ENCODE data around the gene LY9.
A peak's percentile ranks its signal among the peaks of the same experiment; 100 is the strongest.

Gene LY9

GRCh38 chr1:160830321-160831153 lies 34.6 kb downstream of the LY9 start:
- H3K4me3 Mint-ChIP-seq = no peak overlapping the region
- ATAC-seq = peak; percentile 82
- peak overlapping the region; percentile 53 for H3K27ac Mint-ChIP-seq
- peaks cover 30% of the 10 kb centered on the region for H3K4me1 Mint-ChIP-seq
- H3K27me3 Mint-ChIP-seq = no peaks in the 10 kb centered on the region
- peaks cover 27% of the 10 kb centered on the region for H3K36me3 Mint-ChIP-seq
- H3K9me3 Mint-ChIP-seq = no peaks in the 10 kb centered on the region

- Mint-ChIP-seq H3K36me3 (no peaks in the 10 kb centered on the region), H3K4me1 (peaks cover 46% of the 10 kb centered on the region), H3K9me3 (no peaks in the 10 kb centered on the region), H3K27me3 (no peaks in the 10 kb centered on the region), H3K27ac (peak overlapping the region; percentile 59), H3K4me3 (no peak overlapping the region)
- ATAC-seq = no peak
Observed at GRCh38 chr1:160834945-160835565, 39.1 kb downstream of the LY9 start.

- Mint-ChIP-seq H3K27ac (peak overlapping the region; percentile 97), H3K4me3 (no peak overlapping the region), H3K36me3 (no peaks in the 10 kb centered on the region), H3K9me3 (no peaks in the 10 kb centered on the region), H3K27me3 (no peaks in the 10 kb centered on the region), H3K4me1 (peaks cover 39% of the 10 kb centered on the region)
- no peak for ATAC-seq
Observed at GRCh38 chr1:160835751-160836150, 39.8 kb downstream of the LY9 start.

- no peak for ATAC-seq
- Mint-ChIP-seq H3K4me3 (peak overlapping the region; percentile 31), H3K9me3 (no peaks in the 10 kb centered on the region), H3K27me3 (no peaks in the 10 kb centered on the region), H3K36me3 (no peaks in the 10 kb centered on the region), H3K4me1 (peaks cover 38% of the 10 kb centered on the region), H3K27ac (peak overlapping the region; percentile 97)
Observed at GRCh38 chr1:160836561-160836960, 40.6 kb downstream of the LY9 start.

GRCh38 chr1:160836981-160837557 lies 41.1 kb downstream of the LY9 start:
- Mint-ChIP-seq H3K27ac (peak overlapping the region; percentile 97), H3K4me3 (no peak overlapping the region), H3K27me3 (no peaks in the 10 kb centered on the region), H3K36me3 (no peaks in the 10 kb centered on the region), H3K9me3 (no peaks in the 10 kb centered on the region), H3K4me1 (peaks cover 38% of the 10 kb centered on the region)
- ATAC-seq = no peak

GRCh38 chr1:160837558-160838205 lies 41.7 kb downstream of the LY9 start:
- Mint-ChIP-seq H3K4me3 (peak overlapping the region; percentile 58), H3K9me3 (no peaks in the 10 kb centered on the region), H3K27ac (peak overlapping the region; percentile 97), H3K36me3 (no peaks in the 10 kb centered on the region), H3K4me1 (peaks cover 38% of the 10 kb centered on the region), H3K27me3 (no peaks in the 10 kb centered on the region)
- peak; percentile 98 for ATAC-seq

- Mint-ChIP-seq H3K36me3 (no peaks in the 10 kb centered on the region), H3K4me3 (no peak overlapping the region), H3K27ac (peak overlapping the region; percentile 97), H3K27me3 (no peaks in the 10 kb centered on the region), H3K9me3 (no peaks in the 10 kb centered on the region), H3K4me1 (peaks cover 38% of the 10 kb centered on the region)
- no peak for ATAC-seq
Observed at GRCh38 chr1:160838888-160839287, 42.9 kb downstream of the LY9 start.

GRCh38 chr1:160839746-160840145 lies 43.8 kb downstream of the LY9 start:
- H3K4me3 Mint-ChIP-seq = no peak overlapping the region
- H3K27me3 Mint-ChIP-seq = no peaks in the 10 kb centered on the region
- ATAC-seq = no peak
- no peaks in the 10 kb centered on the region for H3K9me3 Mint-ChIP-seq
- H3K36me3 Mint-ChIP-seq = no peaks in the 10 kb centered on the region
- H3K27ac Mint-ChIP-seq = no peak overlapping the region
- peaks cover 36% of the 10 kb centered on the region for H3K4me1 Mint-ChIP-seq

GRCh38 chr1:160841079-160841478 lies 45.1 kb downstream of the LY9 start:
- H3K27me3 Mint-ChIP-seq = peaks cover 10% of the 10 kb centered on the region
- no peaks in the 10 kb centered on the region for H3K36me3 Mint-ChIP-seq
- no peak overlapping the region for H3K27ac Mint-ChIP-seq
- peaks cover 2% of the 10 kb centered on the region for H3K9me3 Mint-ChIP-seq
- no peak overlapping the region for H3K4me3 Mint-ChIP-seq
- ATAC-seq = no peak
- H3K4me1 Mint-ChIP-seq = peaks cover 29% of the 10 kb centered on the region

- Mint-ChIP-seq H3K27ac (no peak overlapping the region), H3K4me3 (no peak overlapping the region), H3K36me3 (no peaks in the 10 kb centered on the region), H3K27me3 (peaks cover 28% of the 10 kb centered on the region), H3K9me3 (peaks cover 2% of the 10 kb centered on the region), H3K4me1 (no peaks in the 10 kb centered on the region)
- ATAC-seq = no peak
Observed at GRCh38 chr1:160844447-160845232, 48.7 kb downstream of the LY9 start.

- no peak overlapping the region for H3K4me3 Mint-ChIP-seq
- H3K9me3 Mint-ChIP-seq = peaks cover 2% of the 10 kb centered on the region
- H3K4me1 Mint-ChIP-seq = no peaks in the 10 kb centered on the region
- ATAC-seq = no peak
- peaks cover 28% of the 10 kb centered on the region for H3K27me3 Mint-ChIP-seq
- H3K27ac Mint-ChIP-seq = no peak overlapping the region
- H3K36me3 Mint-ChIP-seq = no peaks in the 10 kb centered on the region
Observed at GRCh38 chr1:160846281-160846680, 50.3 kb downstream of the LY9 start.

- Mint-ChIP-seq H3K4me3 (no peak overlapping the region), H3K4me1 (no peaks in the 10 kb centered on the region), H3K9me3 (no peaks in the 10 kb centered on the region), H3K27ac (no peak overlapping the region), H3K36me3 (no peaks in the 10 kb centered on the region), H3K27me3 (peaks cover 20% of the 10 kb centered on the region)
- ATAC-seq = no peak
Observed at GRCh38 chr1:160850541-160850940, 54.6 kb downstream of the LY9 start.

- Mint-ChIP-seq H3K4me1 (no peaks in the 10 kb centered on the region), H3K9me3 (no peaks in the 10 kb centered on the region)
Observed at GRCh38 chr1:160850993-160851392, 55.0 kb downstream of the LY9 start.

GRCh38 chr1:160853014-160853413 lies 57.0 kb downstream of the LY9 start:
- H3K36me3 Mint-ChIP-seq = no peaks in the 10 kb centered on the region
- no peaks in the 10 kb centered on the region for H3K9me3 Mint-ChIP-seq
- peaks cover 2% of the 10 kb centered on the region for H3K27me3 Mint-ChIP-seq
- no peak overlapping the region for H3K27ac Mint-ChIP-seq
- no peak for ATAC-seq
- H3K4me1 Mint-ChIP-seq = no peaks in the 10 kb centered on the region
- no peak overlapping the region for H3K4me3 Mint-ChIP-seq

More at GRCh38 chr1:160850993-160851392, 55.0 kb downstream of the LY9 start:
- H3K27ac Mint-ChIP-seq = no peak overlapping the region
- H3K36me3 Mint-ChIP-seq = no peaks in the 10 kb centered on the region
- H3K4me3 Mint-ChIP-seq = no peak overlapping the region
- peaks cover 18% of the 10 kb centered on the region for H3K27me3 Mint-ChIP-seq
- ATAC-seq = no peak

GRCh38 chr1:160853754-160854153 lies 57.8 kb downstream of the LY9 start:
- H3K36me3 Mint-ChIP-seq = no peaks in the 10 kb centered on the region
- no peaks in the 10 kb centered on the region for H3K27me3 Mint-ChIP-seq
- H3K4me1 Mint-ChIP-seq = no peaks in the 10 kb centered on the region
- H3K27ac Mint-ChIP-seq = no peak overlapping the region
- H3K4me3 Mint-ChIP-seq = no peak overlapping the region
- no peak for ATAC-seq
- no peaks in the 10 kb centered on the region for H3K9me3 Mint-ChIP-seq

Measured in stimulated activated memory B cell treated with anti-CD40 and anti-IgM and Interleukin-4, amounts not matched to agents 10 μg/mL and 1 μg/mL and 100 μg/mL, for 72 hours (primary cell).